HCT116 (cell line): ENCODE results near the gene LRP2. TPM values are rescaled to one million over a fixed set of nuclear protein-coding genes. Genes with fewer than 3 reads are reported as not detected.

ENCODE experiments used
- ATAC-seq: fragments of 200-7000 bp; cut with Tn5 transposase; 2 replicates; pipeline ENCODE4 v1.9.1; 2020; ENCODE audit warnings: mild to moderate bottlenecking, moderate library complexity
- BruUV-seq: library from RNA; stranded (reverse); fragments of 400-500 nt; replicated peaks from 2 replicates; lab custom pipeline; 2021; lab: Mats Ljungman, UMichigan
- CTCF ChIA-PET: fragments of 300-600 bp; sonication (Branson Sonifier 250); formaldehyde crosslinking; loops from one replicate; lab custom pipeline; 2021; ENCODE audit warnings: antibody characterized with exemption; lab: Charles Lee
- POLR2A ChIA-PET: fragments of 300-600, 350-600 bp; sonication (Branson Sonifier 250); formaldehyde crosslinking; loops from one replicate; lab custom pipeline; 2021; ENCODE audit warnings: antibody characterized with exemption; lab: Charles Lee
- RAD21 ChIA-PET, 2 experiments: fragments of 300-600 bp; sonication (Branson Sonifier 250); formaldehyde crosslinking; loops; one replicate each; lab custom pipeline; 2023; ENCODE audit warnings: low total read pairs in 2 of 2; ENCODE audit not compliant: uncharacterized antibody in 2 of 2, unreplicated experiment in 2 of 2, low non-redundant PET in 1 of 2; lab: Charles Lee
- DNase-seq: peaks from one replicate; pipeline ENCODE4 v3.0.0-alpha.2; 2010; ENCODE audit warnings: low read depth, low spot score
- H2AFZ ChIP-seq: fragments of 200-600 bp; shearing (Covaris generic), sonication (generic); 2 replicates; pipeline ENCODE4 v1.6.1; 2017; ENCODE audit warnings: low read depth, mixed run types, mixed read lengths, antibody characterized with exemption, low read length; ENCODE audit not compliant: poor library complexity, severe bottlenecking
- H3K27ac ChIP-seq: 2 replicates; pipeline ENCODE4 v1.5.1; 2012; ENCODE audit warnings: low read depth, low read length
- H3K27me3 ChIP-seq: fragments of 200-600 bp; sonication (generic); 2 replicates; pipeline ENCODE4 v1.6.1; 2016; ENCODE audit warnings: mixed run types, low read length, mixed read lengths; ENCODE audit not compliant: insufficient read depth
- H3K36me3 ChIP-seq, 2 experiments: fragments of 200-500 bp in 1 of 2; fragments of 200-600 bp in 1 of 2; sonication (Bioruptor generic) in 1 of 2; sonication (generic) in 1 of 2; 2 replicates each; pipeline versions ENCODE4 v1.5.1 to v1.6.1; 2014 to 2016; ENCODE audit warnings: low read length in 2 of 2, inconsistent platforms in 1 of 2, mixed read lengths in 1 of 2, mixed run types in 1 of 2; ENCODE audit not compliant: insufficient read depth in 2 of 2, control insufficient read depth in 1 of 2
- H3K4me1 ChIP-seq, 2 experiments: fragments of 200-600 bp in 1 of 2; sonication (generic) in 1 of 2; 2 replicates each; pipeline versions ENCODE4 v1.5.1 to v1.6.1; 2012 to 2017; ENCODE audit warnings: low read length in 2 of 2, inconsistent platforms in 1 of 2, mild to moderate bottlenecking in 1 of 2, mixed read lengths in 1 of 2, mixed run types in 1 of 2, moderate library complexity in 1 of 2; ENCODE audit not compliant: insufficient read depth in 2 of 2, control insufficient read depth in 1 of 2
- H3K4me2 ChIP-seq: fragments of 200-600 bp; sonication (generic); 2 replicates; pipeline ENCODE4 v1.6.1; 2017; ENCODE audit warnings: mixed run types, low read length, mixed read lengths
- H3K4me3 ChIP-seq, 2 experiments: fragments of 200-600 bp in 1 of 2; sonication (generic) in 1 of 2; replicated peaks in 1 of 2; 2 replicates each; pipeline ENCODE4 v1.5.1; 2011 to 2016; ENCODE audit warnings: low read length in 2 of 2, control low read depth in 1 of 2, low read depth in 1 of 2, mild to moderate bottlenecking in 1 of 2, mixed read lengths in 1 of 2, mixed run types in 1 of 2
- H3K79me2 ChIP-seq: fragments of 200-600 bp; sonication (generic); 2 replicates; pipeline ENCODE4 v1.6.1; 2017; ENCODE audit warnings: mild to moderate bottlenecking, mixed run types, low read length, moderate library complexity, mixed read lengths; ENCODE audit not compliant: insufficient read depth
- H3K9ac ChIP-seq: fragments of 200-600 bp; sonication (generic); 2 replicates; pipeline ENCODE4 v1.6.1; 2016; ENCODE audit warnings: low read length, mixed read lengths
- H3K9me2 ChIP-seq: fragments of 200-600 bp; sonication (generic), shearing (Covaris generic); 2 replicates; pipeline ENCODE4 v1.6.1; 2017; ENCODE audit warnings: mixed run types, mild to moderate bottlenecking, moderate library complexity; ENCODE audit not compliant: insufficient read depth
- H3K9me3 ChIP-seq, 2 experiments: fragments of 200-500 bp in 1 of 2; fragments of 200-600 bp in 1 of 2; sonication (Bioruptor generic) in 1 of 2; sonication (generic) in 1 of 2; 2 replicates each; pipeline ENCODE4 v1.6.1; 2014 to 2017; ENCODE audit warnings: low read length in 2 of 2, mixed read lengths in 2 of 2, inconsistent platforms in 1 of 2, low read depth in 1 of 2, mild to moderate bottlenecking in 1 of 2, mixed run types in 1 of 2, moderate library complexity in 1 of 2; ENCODE audit not compliant: control insufficient read depth in 1 of 2, insufficient read depth in 1 of 2
- H4K20me1 ChIP-seq: fragments of 200-600 bp; sonication (generic), shearing (Covaris generic); 2 replicates; pipeline ENCODE4 v1.6.1; 2017; ENCODE audit warnings: mixed run types, mild to moderate bottlenecking, moderate library complexity; ENCODE audit not compliant: insufficient read depth
- CTCF ChIP-seq, 3 experiments: fragments of 200-600 bp in 1 of 3; sonication (generic) in 1 of 3; IDR thresholded peaks in 2 of 3; conservative IDR thresholded peaks in 1 of 3; 2 replicates each; pipeline ENCODE4 v1.5.1; 2012 to 2017; ENCODE audit warnings: low read depth in 2 of 3, low read length in 2 of 3, antibody characterized with exemption in 1 of 3, borderline replicate concordance in 1 of 3, control low read depth in 1 of 3, mild to moderate bottlenecking in 1 of 3, mixed read lengths in 1 of 3, mixed run types in 1 of 3, moderate library complexity in 1 of 3; ENCODE audit not compliant: insufficient read depth in 1 of 3
- EGR1 ChIP-seq: IDR thresholded peaks from 2 replicates; pipeline ENCODE4 v1.6.1; 2012; ENCODE audit warnings: low read depth
- EZH2phosphoT487 ChIP-seq: fragments of 200-600 bp; IDR thresholded peaks from 2 replicates; pipeline ENCODE4 v1.6.1; 2018; ENCODE audit warnings: antibody characterized with exemption, borderline replicate concordance
- JUND ChIP-seq: IDR thresholded peaks from 2 replicates; pipeline ENCODE4 v1.6.1; 2012
- POLR2A ChIP-seq: IDR thresholded peaks from 2 replicates; pipeline ENCODE4 v1.7.0; 2011; ENCODE audit warnings: borderline replicate concordance; ENCODE audit not compliant: insufficient read depth, insufficient read length; ENCODE audit errors: extremely low read depth
- RAD21 ChIP-seq: IDR thresholded peaks from 2 replicates; pipeline ENCODE4 v1.6.1; 2012; ENCODE audit warnings: low read depth, mild to moderate bottlenecking
- REST ChIP-seq: IDR thresholded peaks from 2 replicates; pipeline ENCODE4 v1.6.1; 2012; ENCODE audit warnings: low read depth
- YY1 ChIP-seq: IDR thresholded peaks from 2 replicates; pipeline ENCODE4 v1.6.1; 2011; ENCODE audit warnings: low read length, low read depth, moderate library complexity, mild to moderate bottlenecking; ENCODE audit not compliant: insufficient replicate concordance; ENCODE audit errors: extremely low read depth
- ZFX ChIP-seq: fragments of 450-650 bp; IDR thresholded peaks from 2 replicates; pipeline ENCODE4 v1.6.1; 2017
- intact Hi-C: fragments of 100-400 bp; cut with micrococcal nuclease; formaldehyde crosslinking; loops from 2 replicates; pipeline ENCODE4 v1.10.0; 2022
- total RNA-seq: library from RNA; stranded (reverse); gene quantifications from one replicate; pipeline ENCODE4 v1.2.1, GENCODE V29; 2021; ENCODE audit not compliant: unreplicated experiment

Gene LRP2
- total RNA-seq, 1 experiment from 2014 or later: 0.20 TPM

DNA sequence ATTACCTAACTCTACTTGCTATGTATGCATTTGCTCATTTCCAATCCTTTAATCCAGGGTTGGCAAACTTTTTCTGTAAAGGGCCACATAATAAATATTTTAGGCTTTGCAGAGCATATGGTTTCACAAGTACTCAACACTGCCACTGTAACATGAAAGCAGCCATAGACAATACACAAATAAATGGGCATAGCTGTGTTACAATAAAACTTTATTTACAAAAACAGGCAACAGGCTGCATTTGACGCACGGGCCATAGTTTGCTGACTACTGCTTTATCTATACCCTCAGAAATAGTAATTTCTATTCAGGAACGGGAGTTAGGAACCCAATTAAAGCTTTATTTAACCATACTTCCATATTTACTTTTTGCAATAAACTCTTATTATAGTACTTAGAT, 154.3 kb downstream of the LRP2 start:
- H3K9ac ChIP-seq: no peak overlapping the region
- no peaks in the 10 kb centered on the region for H3K9me3 ChIP-seq
- no peaks in the 10 kb centered on the region for H3K27me3 ChIP-seq
- no peak overlapping the region for H3K27ac ChIP-seq
- H3K36me3 ChIP-seq: no peaks in the 10 kb centered on the region
- ChIA-PET CTCF (interaction anchor here (3.9 kb wide), 1 partner anchor 14 kb away, joined by 27 read pairs; no protein-coding TSS in a partner anchor), POLR2A (no interaction called here), RAD21 (no interaction called here)
- DNase-seq (no peak), ATAC-seq (no peak)
- no TSS peak for BruUV-seq
- no peak overlapping the region for H2AFZ ChIP-seq
- no peak overlapping the region for H3K4me2 ChIP-seq
- H3K9me2 ChIP-seq: no peaks in the 10 kb centered on the region
- no peaks in the 10 kb centered on the region for H3K4me1 ChIP-seq
- intact Hi-C loops: no loop called here
- H3K79me2 ChIP-seq: no peaks in the 10 kb centered on the region
- H3K4me3 ChIP-seq: no peak overlapping the region
- TF ChIP-seq REST: no peak
- no peak for TF ChIP-seq CTCF (IDR thresholded peaks at IDR 0.05 in 2 of 3, conservative IDR thresholded peaks at IDR 0.05 in 1 of 3; ENCODE audit: borderline replicate concordance in 1 of 3, insufficient read depth in 1 of 3, low read depth in 2 of 3, low read length in 2 of 3)
- no peak for TF ChIP-seq RAD21
- no peak for TF ChIP-seq YY1
- TF ChIP-seq POLR2A: no peak
- TF ChIP-seq JUND: no peak
- no peak for TF ChIP-seq EZH2phosphoT487
- TF ChIP-seq EGR1: no peak
- no peak for TF ChIP-seq ZFX
- no peaks in the 10 kb centered on the region for H4K20me1 ChIP-seq
